MV-4-11 (cell line): Measurements from ENCODE around the gene PPFIA3.
A peak's percentile ranks its signal among the peaks of the same experiment; 100 is the strongest.

ENCODE experiments used
- DNase-seq: peaks from one replicate; lab custom pipeline; 2025; lab: John Stamatoyannopoulos, UW

The PPFIA3 gene

DNA sequence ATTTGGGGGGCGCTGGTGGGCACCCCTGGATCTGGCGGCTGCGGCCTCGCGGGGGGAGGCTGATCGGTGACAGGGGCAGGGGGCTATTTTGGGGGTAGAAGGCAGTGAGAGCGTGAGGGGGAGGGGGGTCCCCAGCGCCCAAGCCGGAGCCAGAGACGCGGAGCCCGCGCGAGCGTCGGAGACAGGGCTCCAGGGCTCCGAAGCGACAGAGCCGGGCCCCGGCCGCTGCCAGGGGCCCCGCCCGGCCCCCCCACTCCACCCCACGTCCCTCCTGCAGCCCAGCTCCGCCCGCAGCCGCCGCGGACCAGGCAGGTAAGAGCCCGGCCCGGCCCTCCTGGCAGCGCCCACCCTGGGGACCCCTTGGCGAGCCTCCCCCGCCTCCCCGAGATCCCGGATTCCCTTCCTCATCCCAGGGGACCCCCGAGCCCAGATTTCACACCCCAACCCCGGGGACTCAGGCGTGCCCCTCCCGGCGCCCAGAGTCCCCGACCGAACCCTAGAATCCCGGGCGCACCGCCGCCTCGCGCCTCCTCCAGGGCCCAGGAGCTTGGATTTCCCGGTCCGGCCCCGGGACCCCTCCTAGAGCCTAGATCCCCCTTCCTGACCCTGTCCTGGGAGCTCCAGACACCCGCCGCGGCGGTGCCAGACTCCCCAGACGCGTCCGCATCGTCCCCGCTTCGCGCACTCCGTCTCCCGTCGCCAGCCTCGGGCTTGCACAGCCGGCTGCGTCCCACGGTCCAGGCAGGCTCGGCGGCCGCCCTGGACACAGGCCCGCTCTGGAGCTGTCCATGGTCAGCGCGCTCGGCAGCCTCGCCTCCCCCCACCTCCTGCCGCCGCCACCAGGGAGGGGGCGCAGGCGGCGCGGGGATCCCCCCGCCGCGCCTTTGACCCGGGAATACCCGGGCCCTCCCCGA, at the start of gene PPFIA3:
Gene PPFIA3 (plus strand): TSS at position 134 of the 914 bp plus-strand sequence. CDS start 8,330 bp downstream, outside the sequence.
- no peak for DNase-seq

DNA sequence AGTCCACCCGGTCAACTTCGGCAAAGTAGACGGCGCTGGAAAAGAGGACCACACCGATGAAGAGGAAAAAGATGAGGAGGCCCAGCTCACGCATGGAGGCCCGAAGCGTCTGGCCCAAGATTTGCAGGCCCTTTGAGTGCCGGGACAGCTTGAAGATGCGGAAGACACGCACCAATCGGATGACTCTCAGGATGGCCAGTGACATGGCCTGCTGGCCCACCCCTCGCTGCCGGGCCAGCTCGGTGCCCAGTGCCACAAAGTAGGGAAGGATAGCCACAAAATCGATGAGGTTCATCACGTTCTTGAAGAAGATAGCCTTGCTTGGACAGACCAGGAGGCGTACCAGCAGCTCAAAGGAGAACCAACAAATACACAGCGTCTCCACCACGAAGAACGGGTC, 48.9 kb upstream of the PPFIA3 start:
- DNase-seq, result no peak

DNA sequence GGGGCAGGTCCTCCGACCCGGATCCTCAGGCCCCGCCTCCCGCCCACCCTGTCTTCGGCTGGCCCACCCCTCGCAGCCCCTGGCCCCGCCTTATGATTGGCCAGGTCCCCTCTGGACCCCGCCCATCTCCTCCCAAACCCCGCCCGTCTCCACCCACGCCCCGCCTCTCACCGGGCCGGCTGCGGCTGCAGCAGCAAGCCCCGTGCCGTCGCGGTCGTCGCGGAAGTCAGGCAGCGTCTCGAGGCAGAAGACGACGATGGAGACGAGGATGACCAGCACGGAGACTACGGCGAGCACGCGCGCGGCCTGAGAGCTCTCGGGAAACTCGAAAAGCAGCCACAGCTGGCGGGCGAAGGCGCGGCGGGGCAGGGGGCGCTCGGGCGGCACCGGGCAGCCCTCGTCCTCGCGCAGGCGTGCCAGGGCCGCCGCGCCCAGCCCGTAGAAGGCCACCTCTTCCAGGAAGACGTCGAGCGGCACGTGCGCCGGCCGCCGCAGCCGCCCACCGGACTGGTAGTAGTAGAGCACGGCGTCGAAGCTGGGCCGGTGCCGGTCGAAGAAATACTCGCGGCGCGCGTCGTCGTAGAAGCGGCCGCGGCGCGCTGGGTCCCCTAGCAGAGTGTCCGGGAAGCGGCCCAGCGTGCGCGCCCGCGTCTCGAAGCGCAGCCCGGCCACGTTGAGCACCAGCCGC, 47.3 kb upstream of the PPFIA3 start:
- no peak for DNase-seq

DNA sequence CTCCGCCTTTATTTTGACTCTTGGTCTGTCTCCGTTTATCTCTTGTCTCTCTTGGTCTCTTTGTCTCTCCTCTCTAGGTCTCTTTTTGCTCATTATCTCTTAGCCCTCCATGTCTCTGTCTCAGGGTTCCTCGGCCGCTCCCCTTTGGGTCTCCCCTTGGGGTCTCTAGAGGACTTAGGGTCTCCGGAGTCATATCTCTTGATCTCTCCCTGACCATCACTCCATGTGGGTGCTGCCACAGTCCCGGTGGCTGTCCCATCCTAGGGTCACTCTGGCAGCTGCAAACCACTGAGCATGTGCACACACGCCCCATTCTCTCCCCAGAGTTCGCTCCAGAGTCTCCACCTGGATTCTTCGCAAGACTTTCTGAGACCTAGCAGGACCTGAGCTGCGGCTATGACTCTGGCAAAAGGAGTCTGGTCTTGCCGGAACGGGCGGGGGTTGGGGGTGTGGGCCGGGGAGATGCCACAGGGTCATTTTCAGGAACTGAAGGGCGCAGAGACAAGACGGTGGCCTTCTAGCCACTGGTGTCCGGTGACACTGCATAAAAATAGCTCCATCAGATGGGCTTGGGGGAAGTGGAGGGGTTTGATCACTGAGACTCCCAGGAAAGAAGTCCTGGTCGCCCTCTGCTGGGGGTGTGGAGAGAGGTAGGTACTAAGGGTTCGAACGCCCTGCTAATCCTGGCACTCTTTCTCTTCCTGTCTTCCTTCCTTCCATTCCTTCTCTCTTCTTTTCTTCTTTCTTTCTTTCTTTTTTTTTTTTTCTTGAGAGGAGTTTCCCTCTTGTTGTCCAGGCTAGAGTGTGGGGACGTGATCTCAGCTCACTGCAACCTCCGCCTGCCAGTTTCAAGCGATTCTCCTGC, 45.6 kb upstream of the PPFIA3 start:
- DNase-seq, result peak; percentile 67

DNA sequence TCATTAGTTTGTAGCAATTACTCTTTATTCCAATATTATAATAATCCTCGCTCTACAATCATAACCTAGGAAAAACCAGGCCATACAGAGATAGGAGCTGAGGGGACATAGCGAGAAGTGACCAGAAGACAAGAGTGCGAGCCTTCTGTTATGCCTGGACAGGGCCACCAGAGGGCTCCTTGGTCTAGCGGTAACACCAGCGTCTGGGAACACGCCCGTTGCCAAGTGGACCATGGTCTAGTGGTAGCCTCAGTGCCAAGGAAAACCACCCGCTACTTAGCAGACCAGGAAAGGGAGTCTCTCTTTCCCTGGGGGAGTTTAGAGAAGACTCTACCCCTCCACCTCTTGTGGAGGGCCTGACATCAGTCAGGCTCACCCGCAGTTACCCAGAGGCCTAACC, 44.5 kb upstream of the PPFIA3 start:
- DNase-seq, result peak; percentile 34

DNA sequence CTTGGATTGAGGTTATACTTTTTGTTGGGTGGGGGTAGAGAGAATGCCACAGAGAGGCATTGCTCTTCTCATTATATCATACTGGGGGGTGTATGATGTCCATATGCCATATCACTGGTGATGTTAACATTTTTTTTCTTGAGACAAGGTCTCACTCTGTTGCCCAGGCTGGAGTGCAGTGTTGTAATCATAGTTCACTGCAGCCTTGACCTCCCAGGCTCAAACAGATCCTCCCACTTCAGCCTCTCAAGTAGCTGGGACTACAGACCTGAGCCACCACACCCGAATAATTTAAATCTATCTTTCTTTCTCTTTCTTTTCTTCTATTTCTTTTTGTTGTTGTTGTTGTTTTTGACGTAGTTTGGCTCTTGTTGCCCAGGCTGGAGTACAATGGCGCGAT, 39.0 kb upstream of the PPFIA3 start:
- no peak for DNase-seq

DNA sequence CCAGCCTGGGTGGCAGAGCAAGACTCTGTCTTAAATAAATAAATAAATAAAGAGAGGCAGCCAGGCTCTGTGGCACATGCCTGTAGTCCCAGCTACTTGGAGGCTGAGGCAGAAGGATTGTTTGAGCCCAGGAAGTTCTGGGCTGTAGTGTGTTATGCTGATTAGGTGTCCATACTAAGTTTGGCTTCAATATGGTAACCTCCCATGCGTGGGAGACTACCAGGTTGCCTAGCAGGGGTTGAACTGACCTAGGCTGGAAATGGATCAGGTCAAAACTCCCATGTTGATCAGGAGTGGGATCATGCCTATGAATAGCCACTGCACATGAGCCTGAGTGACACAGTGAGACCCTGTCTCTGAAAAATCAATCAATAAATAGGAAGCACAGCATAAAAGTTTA, 38.1 kb upstream of the PPFIA3 start:
- peak; percentile 32 for DNase-seq

DNA sequence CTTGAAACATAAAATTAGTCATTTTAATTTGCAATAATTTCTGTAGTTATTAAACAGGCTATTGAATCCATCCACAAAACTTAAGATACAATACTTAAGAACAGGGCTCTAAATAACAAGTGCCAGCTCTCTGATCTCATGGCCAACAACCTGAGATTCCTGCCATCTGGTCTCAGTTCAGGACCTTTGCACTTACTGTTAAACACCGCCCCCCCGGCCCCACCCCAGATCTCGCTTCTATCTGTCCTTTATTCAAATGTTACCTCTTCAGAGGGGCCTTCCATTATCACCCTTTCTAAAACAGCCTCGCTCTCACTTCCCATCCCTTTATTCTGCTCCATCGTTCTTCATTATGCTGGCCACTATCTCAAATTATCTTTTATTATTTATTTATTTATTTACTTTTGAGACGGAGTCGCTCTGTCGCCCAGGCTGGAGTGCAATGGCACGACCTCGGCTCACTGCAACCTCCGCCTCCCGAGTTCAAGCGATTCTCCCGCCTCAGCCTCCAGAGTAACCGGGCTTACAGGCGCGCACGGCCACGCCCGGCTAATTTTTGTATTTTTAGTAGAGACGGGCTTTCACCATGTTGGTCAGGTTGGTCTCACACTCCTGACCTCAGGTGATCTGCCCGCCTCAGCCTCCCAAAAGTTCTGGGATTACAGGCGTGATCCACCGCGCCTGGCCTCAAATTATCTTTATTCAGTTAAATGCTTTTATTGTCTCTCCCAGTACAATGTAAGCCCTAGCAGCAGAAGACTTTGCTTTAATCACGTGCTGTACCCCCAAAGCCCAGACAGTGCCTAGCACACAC, 34.9 kb upstream of the PPFIA3 start:
- no peak for DNase-seq

DNA sequence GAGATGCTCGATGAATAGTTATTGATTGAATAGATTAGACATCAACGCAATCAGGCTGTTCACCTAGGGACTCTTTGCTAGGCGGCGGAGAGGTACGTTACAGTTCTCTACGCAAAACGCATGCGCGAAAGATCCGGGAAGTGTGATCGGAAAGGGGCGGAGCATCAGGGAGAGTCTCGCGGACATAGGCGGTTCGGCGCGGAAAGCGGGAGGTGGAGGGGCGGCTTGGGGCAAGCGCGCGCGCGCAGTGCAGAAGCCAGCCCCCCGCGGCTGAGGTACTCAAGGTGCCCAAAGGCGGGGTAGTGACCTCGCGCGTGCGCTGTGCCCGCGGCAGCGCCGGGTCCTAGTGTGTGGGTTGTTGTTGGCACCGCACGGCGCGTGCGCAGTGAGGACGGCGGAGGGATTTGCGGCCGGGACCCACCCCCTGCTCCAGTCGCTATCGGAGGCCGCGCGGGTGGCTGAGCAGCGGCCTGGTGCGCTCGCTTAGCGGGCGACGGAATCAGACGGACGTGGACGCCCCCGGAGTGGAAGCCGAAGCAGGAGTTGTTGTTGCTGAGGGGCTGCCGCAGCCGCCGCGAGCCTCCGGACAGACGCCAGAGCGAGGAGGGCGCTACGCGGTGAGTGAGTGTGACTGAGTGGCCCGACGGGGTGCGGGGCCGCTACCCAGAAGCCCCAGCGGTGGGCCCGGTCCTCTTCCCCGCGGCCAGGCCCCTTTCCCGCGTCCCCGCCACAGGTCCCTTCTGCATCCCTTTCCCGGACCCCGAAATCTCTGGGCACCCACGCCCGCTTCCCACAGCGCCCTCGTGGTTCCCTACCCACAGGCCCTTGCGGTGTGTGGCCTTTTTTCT, 34.1 kb upstream of the PPFIA3 start, which contains the start of gene SNRNP70:
Gene SNRNP70 (plus strand): TSS at position 432 of the 848 bp plus-strand sequence. CDS start 964 bp downstream, outside the sequence.
- peak; percentile 99 for DNase-seq

DNA sequence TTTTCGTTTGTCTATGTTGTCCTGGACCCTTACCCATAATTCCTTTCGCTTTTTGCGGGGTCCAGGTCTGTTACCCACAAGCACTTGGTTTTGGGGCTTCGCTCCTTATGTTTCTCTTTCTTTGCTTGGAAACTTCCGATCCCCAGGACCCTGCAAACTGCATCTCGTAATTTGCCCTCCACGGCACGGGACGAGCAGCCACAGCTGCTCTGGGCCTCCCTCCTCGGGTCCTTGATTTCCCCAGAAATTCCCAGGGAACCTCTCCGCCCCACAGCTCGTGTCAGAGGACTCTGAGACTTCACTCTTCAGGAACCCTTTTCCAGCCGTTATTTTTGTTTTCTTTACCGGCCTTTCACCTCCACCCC, 33.5 kb upstream of the PPFIA3 start:
- DNase-seq, result no peak

DNA sequence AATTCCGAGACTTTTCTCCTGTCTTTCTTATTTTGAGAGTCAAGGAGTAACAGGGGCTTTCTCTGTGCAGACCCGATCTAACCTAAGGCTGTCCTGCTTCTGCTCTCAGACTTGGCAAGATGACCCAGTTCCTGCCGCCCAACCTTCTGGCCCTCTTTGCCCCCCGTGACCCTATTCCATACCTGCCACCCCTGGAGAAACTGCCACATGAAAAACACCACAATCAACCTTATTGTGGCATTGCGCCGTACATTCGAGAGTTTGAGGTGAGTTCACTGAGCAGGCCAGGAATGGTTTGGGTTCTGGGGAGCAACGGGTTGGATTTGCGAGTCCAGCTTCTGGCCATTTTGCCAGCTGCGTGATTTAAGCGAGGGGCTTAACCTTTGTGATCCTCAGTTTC, 33.0 kb upstream of the PPFIA3 start:
- no peak for DNase-seq

DNA sequence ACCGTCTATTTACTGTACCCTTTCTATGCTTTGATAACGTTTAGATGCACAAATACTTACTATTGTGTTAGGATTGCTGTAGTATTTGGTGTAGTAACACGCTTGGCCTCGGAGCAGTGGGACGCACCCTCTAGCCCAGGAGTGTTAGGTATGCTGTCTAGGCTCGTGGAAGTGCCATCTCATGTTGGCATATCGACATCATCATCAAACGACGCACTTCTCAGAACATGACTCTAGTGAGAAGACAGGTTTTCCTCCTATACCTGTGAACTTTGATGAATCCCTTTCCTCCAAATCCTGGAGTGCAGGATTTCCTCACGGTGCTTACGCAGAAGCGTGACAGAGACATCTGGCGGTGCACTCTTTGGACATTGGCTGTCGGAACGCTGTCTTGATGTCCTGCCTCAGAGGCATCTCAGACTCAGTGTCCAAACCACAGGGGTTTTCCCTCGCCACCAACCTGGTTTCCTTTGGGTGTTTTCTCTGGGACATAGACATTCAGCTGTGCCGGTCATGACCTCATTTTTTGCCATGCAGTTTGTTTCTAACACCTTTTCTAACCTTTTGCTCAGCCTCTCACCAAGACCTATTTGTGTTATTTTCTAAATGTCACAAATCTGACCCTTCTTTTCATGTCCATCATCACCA, 27.8 kb upstream of the PPFIA3 start:
- no peak for DNase-seq

DNA sequence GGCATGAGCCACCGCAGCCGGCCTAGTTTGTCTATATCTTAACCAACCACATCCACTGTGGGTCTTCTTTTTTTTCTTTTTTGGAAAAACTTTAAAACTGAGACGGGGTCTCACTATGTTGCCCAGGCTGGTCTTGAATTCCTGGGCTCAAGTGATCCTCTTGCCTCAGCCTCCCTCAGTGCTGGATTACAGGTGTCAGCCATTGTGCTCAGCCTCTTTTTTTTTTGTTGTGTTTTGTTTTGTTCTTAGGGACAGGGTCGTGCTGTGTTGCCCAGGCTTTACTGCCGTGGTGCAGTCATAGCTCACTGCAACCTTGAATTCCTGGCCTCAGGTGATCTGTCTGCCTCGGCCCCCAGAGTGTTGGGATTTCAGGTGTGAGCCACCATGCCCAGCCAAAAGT, 26.7 kb upstream of the PPFIA3 start:
- DNase-seq, result no peak

DNA sequence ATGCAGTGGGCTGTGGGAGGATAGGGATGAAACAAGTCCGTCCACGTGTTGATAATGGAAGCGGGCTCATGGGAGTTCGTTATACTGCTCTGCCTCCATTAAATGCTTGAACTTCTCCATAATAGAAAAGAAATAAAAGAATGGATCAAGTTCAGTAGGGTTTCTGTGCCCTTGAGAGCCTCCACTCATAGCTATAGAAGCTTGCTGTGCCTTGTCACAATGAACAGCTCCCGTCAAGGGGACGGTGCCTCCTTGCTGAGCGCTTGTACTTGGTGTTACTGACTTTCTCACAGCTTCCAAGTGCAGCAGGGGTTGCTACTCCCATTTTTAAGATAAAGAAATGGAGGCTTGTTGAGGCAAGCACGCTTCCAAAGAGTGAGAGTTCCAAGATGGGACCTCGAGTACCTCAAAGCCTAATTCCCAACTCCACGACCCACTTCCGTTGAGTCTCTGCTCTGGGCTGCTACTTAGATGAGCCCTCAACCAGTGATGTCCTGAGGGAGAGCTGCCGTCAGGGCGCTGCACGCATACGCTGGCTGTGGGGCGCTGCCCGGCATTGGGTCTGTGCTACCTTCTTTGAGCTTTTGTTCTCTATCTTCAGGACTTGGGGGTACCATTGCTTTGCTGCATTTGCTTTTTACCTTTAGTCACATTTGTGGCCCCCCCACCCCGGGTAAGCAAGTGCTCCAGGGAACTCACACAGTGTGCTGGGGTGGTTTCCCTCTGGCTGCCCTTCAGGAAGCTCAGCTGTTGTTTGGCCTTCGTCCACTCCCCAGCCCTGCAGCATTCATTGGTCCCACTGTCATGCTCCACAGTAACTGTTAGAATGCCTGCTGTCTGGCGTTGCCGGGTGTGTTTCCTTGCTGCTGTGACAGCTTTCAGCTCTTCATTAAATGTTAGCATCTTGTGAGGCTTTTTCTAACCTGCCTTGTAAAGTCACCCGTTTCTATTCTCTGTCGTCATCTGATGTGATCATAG, 24.6 kb upstream of the PPFIA3 start:
- no peak for DNase-seq

DNA sequence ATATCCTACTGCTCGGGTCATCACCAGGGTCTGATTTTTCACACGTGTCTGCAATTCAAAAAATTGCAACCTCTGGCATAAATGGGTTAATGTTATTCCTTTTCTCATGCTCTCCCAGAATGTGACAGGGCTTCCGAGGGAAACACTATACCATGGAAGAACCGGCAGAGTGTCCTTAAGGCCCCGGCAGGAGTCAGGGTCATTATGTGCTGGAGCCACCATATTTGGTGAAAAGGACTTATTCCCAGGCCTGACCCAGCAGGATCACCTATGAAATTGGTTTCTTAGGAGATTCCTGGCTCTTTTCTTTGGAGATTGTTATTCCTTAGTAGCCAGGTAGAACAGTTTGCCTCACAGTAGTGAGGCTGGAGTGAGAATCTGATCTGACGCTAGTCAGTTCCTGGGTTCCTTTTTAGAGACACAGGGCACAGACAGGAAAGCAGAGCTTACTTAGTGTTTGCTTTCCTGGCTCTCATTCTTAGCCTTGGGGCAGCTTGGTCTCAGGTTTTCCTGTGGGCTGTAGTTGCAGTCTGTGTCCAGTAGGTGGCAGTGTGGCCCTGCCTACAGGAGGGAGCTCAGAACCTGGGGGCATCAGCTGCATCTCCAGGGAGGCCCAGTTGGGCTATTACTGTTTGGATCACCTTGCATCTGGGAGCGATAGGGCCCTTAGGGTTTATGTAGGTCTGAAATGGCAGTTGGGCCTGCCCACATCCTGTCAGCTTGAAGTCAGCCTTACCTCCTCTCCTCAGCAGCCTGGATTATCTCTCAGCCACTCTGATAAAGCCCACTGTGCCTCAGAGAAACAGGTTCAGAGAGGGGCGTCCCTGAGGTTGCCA, 21.7 kb upstream of the PPFIA3 start:
- DNase-seq, result peak; percentile 73

DNA sequence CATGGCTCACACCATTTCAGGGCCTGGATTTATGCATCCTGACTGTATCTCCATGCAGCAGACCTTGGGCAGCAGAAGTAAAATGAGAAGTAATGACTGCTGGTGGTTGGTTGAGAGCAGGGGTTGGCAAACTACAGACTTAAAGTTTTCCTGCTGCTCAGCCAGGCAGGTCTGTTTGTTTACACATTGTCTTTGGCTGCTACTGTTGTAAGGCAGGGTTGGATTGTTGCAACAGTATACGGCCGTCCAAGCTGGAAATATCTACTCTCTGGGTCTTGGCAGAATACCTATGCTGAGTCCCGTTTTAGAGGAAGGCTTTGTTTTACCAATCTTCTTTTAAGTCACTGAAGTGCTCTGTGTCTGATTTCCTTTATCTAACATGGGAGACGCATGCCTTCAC, 20.5 kb upstream of the PPFIA3 start:
- DNase-seq, result no peak

DNA sequence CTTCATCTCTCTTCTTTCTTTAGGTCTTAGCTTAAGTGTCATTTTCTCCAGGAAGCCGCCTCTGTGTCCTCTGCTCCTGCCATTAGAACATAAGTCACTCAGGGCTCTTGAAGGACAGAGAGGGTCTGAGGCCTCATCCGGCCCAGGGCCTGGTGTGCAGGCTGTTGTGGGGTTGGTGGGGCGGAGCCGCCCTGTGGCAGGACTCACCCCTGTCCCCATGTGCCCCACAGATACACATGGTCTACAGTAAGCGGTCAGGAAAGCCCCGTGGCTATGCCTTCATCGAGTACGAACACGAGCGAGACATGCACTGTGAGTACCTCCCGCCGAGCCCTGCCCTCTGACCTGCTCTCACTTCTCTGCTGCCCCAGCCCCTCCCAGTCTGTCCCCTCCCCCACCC, 18.2 kb upstream of the PPFIA3 start:
- no peak for DNase-seq

DNA sequence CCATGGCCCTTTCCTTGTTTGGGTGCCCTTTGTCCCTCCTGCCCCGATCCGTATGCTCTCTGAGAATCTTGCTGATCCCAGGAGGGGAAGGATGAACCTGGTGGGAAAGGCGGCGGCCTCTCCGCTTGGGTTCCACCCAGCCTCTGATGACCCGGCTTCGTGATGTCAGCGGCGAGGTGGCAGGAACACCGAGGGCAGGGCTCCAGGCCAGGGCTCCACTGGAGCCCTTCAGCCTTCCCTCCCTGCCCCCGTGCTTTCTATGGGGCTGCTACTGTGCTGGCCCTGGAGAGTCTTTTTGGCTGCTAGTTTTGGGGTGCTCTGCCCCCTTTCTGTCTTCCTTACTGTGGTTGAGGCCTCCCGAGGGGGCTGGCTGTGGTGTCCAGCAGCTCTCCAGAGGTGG, 17.0 kb upstream of the PPFIA3 start:
- DNase-seq, result no peak
